SK-N-MC (cell line): ENCODE measurements around the gene ITGB7.
A peak's percentile ranks its signal among the peaks of the same experiment; 100 is the strongest.

ENCODE experiments used
- DNase-seq: peaks from one replicate; pipeline ENCODE4 v3.0.0-alpha.2; 2011; ENCODE audit warnings: low read depth, low spot score
- H3K27ac ChIP-seq: fragments of 200-600 bp; sonication (generic); 2 replicates; pipeline ENCODE4 v1.5.1; 2016; ENCODE audit warnings: mixed run types
- H3K36me3 ChIP-seq: fragments of 200-600 bp; sonication (generic); 2 replicates; pipeline ENCODE4 v1.6.1; 2017; ENCODE audit warnings: antibody characterized with exemption, low read length, mixed read lengths; ENCODE audit not compliant: insufficient read depth
- H3K4me3 ChIP-seq: fragments of 200-600 bp; sonication (generic); 2 replicates; pipeline ENCODE4 v1.5.1; 2016
- H3K9ac ChIP-seq: fragments of 200-600 bp; sonication (generic); 2 replicates; pipeline ENCODE4 v1.8.0; 2017; ENCODE audit warnings: mixed run types, mixed read lengths; ENCODE audit not compliant: insufficient read length
- H3K9me3 ChIP-seq: fragments of 200-600 bp; sonication (generic); 2 replicates; pipeline ENCODE4 v1.6.1; 2017; ENCODE audit warnings: low read depth, mild to moderate bottlenecking, antibody characterized with exemption, low read length, moderate library complexity, mixed read lengths
- EZH2 ChIP-seq: fragments of 200-600 bp; sonication (generic); IDR thresholded peaks from one replicate; pipeline ENCODE4 v1.6.1; 2017; ENCODE audit warnings: antibody characterized with exemption
- FOXP2 ChIP-seq: optimal IDR thresholded peaks from 2 replicates; pipeline ENCODE3; 2011; ENCODE audit warnings: mild to moderate bottlenecking, moderate library complexity; ENCODE audit not compliant: insufficient read depth; ENCODE audit errors: extremely low read length, control extremely low read depth
- POLR2AphosphoS5 ChIP-seq: IDR thresholded peaks from 2 replicates; pipeline ENCODE4 v1.6.1; 2012; ENCODE audit warnings: mild to moderate bottlenecking, low read depth, low read length, borderline replicate concordance

ITGB7 gene

DNA sequence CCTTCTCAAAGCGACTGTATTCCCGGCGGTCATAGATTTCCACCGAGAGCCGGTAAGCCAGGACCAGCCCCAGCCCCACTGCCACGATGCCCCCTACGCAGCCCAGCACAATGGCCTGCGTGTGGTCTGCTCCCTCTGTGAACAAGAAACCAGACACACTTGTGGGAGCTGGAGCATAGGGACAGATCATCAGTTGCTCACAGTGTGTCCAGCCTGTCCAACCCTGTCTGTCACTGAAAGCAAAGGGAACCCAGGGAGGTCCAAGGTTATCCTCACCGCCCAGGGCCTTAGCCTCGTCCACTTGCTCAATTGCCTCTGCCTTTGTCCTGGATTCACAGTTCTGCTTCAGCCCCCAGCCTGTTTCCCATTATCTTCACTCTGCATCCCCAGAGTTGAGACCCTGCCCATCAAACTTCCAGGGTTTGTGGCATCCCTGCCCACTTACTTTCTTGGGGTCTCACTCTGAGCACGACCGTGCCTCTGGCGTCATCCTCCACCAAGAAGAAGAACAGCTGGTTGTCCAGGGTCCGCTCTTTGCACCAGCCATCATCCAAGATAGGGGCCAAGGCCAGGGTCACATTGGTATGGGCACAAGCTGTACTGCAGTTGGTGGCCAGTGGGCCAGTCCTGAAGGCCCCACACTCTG lies 15.0 kb downstream of the ITGB7 start:
- no peak for DNase-seq
- H3K36me3 ChIP-seq, result peaks cover 18% of the 10 kb centered on the region
- H3K9ac ChIP-seq, result no peak overlapping the region
- no peak for TF ChIP-seq POLR2AphosphoS5
- TF ChIP-seq FOXP2, result no peak
- no peak for TF ChIP-seq EZH2
- H3K27ac ChIP-seq, result no peak overlapping the region
- H3K4me3 ChIP-seq, result no peak overlapping the region
- H3K9me3 ChIP-seq, result no peaks in the 10 kb centered on the region

DNA sequence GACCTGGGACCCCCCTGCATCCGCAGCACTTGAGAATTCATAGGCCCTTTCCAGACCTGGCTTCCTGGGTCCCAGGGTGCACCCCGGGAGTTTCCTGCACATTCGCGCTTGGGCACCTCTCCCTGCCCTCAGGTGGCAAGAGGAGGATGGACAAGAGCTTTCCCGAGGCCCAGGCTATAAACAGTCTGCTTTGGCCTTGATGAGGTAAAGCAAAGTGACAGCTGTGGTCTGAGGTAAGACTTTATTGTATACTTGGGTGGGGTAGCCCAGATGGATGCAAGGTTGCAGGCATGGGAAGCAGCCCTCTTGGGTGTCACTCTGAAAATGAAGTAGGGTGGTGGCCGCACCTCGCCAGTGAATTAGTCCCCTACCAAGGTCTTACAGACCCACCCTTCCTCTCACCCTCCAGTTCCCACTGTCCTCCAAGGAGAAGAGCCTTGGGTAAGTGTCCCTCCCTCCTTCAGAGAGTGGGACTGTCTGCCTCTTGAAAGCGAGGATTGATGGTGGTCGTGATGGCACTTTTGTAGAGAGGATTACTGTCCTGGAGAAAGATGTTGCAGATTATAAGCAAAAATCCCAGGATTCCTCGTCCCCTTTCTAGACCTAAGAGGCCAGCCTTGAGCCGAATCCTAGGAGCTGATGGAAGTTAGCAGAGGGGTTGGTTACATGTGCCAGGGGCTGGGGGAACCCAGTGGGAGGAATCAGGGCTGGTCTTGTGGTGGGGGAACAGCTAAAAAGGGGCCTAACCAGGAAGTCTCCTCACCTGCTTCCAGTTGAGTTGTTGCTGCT lies 15.8 kb downstream of the ITGB7 start:
- H3K9ac ChIP-seq, result no peak overlapping the region
- DNase-seq, result no peak
- H3K9me3 ChIP-seq, result no peaks in the 10 kb centered on the region
- no peak overlapping the region for H3K4me3 ChIP-seq
- H3K36me3 ChIP-seq, result peaks cover 25% of the 10 kb centered on the region
- H3K27ac ChIP-seq, result no peak overlapping the region
- no peak for TF ChIP-seq EZH2
- TF ChIP-seq POLR2AphosphoS5, result peak; percentile 35
- no peak for TF ChIP-seq FOXP2

GRCh38 chr12:53190108-53190729 lies 16.8 kb downstream of the ITGB7 start:
- H3K36me3 ChIP-seq, result peaks cover 36% of the 10 kb centered on the region
- no peak overlapping the region for H3K4me3 ChIP-seq
- TF ChIP-seq POLR2AphosphoS5, result no peak
- no peak for TF ChIP-seq FOXP2
- no peak for TF ChIP-seq EZH2
- no peak overlapping the region for H3K9ac ChIP-seq
- DNase-seq, result no peak
- no peaks in the 10 kb centered on the region for H3K9me3 ChIP-seq
- H3K27ac ChIP-seq, result no peak overlapping the region

DNA sequence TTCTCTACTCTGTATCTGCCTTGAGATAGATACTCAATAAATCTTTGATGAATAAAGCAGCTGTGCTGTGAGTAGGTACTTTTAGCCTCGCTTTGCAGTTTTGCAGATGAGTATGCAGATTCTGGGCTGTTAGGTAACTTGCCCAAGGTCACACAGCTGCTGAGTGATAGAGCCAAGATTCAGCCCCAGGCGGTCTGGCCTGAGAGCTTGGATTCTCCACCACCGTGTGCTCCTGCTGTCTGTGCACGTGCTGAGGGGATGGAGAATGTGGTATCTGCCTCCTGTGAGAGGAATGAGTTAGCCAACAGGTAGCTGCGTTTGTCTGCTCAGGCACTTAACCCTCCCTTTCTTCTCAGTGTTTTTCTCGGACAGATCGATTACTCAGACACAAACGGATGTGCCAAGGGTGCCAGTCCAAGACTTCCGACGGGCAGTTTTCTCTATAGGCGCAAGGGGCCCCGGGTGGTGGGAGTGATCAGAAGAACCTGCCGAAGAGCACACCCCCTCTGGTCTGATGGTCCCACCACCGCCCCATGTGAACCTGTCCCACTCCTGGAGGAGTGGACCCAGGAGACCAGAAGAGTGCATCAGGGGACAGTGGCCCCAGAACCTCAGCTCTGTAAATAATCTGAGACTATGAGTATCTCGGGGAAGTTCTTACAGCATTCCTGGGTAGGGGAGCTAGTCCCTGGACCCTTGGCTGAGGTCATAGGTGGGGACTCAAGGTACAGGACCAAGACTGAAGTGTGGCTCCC lies 19.7 kb downstream of the ITGB7 start:
- Histone ChIP-seq H3K9me3 (no peaks in the 10 kb centered on the region), H3K36me3 (peaks cover 62% of the 10 kb centered on the region), H3K27ac (no peak overlapping the region), H3K9ac (no peak overlapping the region), H3K4me3 (no peak overlapping the region)
- no peak for DNase-seq
- TF ChIP-seq FOXP2 (no peak), EZH2 (no peak), POLR2AphosphoS5 (no peak)

- TF ChIP-seq FOXP2, result no peak
- DNase-seq, result no peak
- no peak overlapping the region for H3K4me3 ChIP-seq
- H3K36me3 ChIP-seq, result peaks cover 68% of the 10 kb centered on the region
- H3K9me3 ChIP-seq, result no peaks in the 10 kb centered on the region
- H3K9ac ChIP-seq, result no peak overlapping the region
- 0 out of 2 replicates have a peak overlapping the region, but pooled peaks have one; percentile 31 for H3K27ac ChIP-seq
Observed at GRCh38 chr12:53186745-53187144, 20.3 kb downstream of the ITGB7 start.

GRCh38 chr12:53185582-53186153 lies 21.4 kb downstream of the ITGB7 start:
- DNase-seq, result no peak
- H3K9me3 ChIP-seq, result no peaks in the 10 kb centered on the region
- no peak for TF ChIP-seq EZH2
- TF ChIP-seq FOXP2, result no peak
- TF ChIP-seq POLR2AphosphoS5, result no peak
- H3K4me3 ChIP-seq, result no peak overlapping the region
- H3K27ac ChIP-seq, result no peak overlapping the region
- peaks cover 72% of the 10 kb centered on the region for H3K36me3 ChIP-seq
- H3K9ac ChIP-seq, result no peak overlapping the region

DNA sequence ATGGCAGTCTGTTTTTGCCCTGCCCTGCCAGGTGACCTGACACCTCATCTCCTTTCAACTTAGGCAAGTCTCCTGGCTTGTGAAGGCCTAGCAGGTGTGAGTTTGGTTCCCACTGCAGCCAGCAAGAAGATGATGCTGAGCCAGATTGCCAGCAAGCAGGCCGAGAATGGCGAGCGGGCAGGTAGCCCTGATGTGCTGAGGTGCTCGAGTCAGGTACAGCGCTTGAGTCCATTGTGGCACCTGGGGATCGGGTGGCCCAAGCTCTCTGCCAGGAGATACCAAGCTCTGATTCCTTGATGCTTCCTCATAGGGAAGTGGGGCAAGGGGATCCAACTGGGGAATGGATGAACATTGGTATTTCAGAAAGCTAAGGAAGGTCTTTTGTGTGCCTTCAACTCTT lies 22.2 kb downstream of the ITGB7 start:
- DNase-seq, result no peak
- Histone ChIP-seq H3K9me3 (no peaks in the 10 kb centered on the region), H3K27ac (no peak overlapping the region), H3K9ac (no peak overlapping the region), H3K36me3 (peaks cover 72% of the 10 kb centered on the region), H3K4me3 (no peak overlapping the region)
- no peak for TF ChIP-seq FOXP2
- TF ChIP-seq POLR2AphosphoS5, result no peak
- TF ChIP-seq EZH2, result no peak

DNA sequence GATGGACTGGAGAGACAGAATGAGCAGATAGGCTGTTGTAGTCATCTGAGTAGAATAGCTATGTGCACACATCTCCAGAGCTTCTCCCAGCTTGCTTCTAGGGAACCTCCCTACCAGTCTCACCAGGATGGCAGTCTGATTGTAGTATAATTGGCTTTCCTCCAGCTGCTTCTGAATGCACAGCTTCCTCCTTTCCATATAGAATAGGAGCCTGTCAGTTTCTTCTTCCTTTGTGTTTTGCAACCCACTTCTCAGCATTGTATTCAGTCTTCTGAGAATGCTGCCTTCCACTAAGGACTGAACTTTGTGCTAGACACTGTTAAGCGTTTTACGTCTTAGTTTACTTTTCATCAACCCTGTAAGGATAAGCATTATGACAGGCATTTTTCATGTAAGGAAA lies 24.1 kb downstream of the ITGB7 start:
- H3K36me3 ChIP-seq, result peaks cover 63% of the 10 kb centered on the region
- peak overlapping the region; percentile 87 for H3K4me3 ChIP-seq
- no peak for TF ChIP-seq FOXP2
- TF ChIP-seq EZH2, result no peak
- no peak for TF ChIP-seq POLR2AphosphoS5
- H3K27ac ChIP-seq, result no peak overlapping the region; the same call in 1 of the 2 replicates
- no peaks in the 10 kb centered on the region for H3K9me3 ChIP-seq
- peak overlapping the region; percentile 25 for H3K9ac ChIP-seq
- no peak for DNase-seq
